GM11168 (cell line): ENCODE results near the gene PSD4.
"Not testable (repeated sequence)": the region's sequence is repeated elsewhere in the genome, so short reads cannot be mapped to it uniquely, and the experiment has no call there.

Experiments
- in situ Hi-C: fragments of 300-500 bp; cut with MboI; formaldehyde crosslinking; loops from one replicate; pipeline ENCODE4 v1.12.0; 2022; ENCODE audit warnings: low sequenced_read_pairs; ENCODE audit not compliant: unreplicated experiment

Gene PSD4

DNA sequence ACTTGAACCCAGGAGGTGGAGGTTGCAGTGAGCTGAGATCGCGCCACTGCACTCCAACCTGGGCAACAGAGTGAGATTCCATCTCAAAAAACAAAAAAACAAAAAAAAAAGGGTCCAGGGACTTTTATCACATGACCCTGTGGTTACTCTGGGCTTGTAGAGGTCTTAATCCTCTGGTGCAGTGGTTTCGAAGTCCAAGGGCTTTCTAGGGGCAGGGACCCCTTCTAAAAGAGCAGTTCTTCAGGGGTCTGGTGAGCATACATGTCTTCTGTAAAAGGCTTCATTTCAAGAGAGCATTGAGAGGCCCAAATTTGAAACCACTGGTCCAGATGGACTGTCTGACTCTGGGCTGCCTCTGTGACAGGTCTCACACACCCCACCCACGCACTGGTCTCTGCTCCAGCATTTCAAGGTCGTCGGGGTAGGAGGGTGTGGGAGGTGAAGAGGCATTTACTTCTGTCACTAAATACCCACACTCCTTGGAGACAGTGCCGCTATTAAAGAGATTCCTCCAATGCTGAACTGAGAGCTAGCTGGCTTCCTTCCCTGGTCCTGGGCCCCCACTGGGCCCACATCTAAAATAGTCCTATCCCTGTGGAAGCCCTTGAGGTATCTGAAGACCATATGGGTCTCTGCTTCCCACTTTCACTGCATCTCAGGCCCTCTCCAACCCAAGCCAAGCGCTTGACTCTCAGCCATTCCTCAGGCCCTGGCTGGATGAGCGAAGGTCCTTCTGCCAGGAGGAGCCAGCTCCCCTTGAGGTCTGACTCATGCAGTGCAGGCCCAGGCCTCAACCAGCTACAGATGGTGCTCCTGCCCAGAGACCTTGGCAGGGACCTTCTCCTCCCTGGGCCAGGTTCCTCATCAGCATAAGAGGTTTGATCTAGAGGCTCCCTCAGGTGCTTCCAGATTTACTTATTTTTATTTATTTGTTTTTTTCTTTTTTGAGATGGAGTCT lies 60.1 kb downstream of the PSD4 start:
- in situ Hi-C loops: no loop called here

DNA sequence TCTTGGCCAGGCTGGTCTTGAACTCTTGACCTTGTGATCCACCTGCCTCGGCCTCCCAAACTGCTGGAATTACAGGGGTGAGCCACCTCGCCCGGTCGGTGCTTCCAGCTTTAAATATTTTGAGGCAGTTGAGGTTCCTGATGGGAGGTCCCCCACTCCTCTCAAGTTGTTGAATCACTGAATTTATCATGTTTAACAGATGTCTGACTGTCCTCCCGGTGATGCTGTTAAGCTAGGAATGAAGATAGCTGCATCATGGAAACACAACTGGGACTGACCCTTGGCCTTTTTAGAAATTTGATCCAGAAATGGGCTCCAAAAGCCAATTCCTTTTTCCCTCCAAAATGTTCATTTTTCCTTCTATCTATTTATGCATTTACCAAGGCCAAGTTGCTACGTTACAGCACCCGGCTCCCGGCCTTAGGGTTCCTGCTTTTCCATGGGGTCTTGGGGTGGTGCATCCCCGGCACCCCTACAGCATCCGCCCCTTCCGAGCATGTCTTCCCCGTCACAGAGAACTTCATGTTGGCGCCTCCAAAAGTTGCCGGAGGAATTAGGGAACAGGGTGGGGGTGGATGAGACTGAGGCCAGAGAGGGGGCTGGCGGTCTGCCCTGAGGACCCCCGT lies 61.1 kb downstream of the PSD4 start:
- in situ Hi-C loops: no loop called here

DNA sequence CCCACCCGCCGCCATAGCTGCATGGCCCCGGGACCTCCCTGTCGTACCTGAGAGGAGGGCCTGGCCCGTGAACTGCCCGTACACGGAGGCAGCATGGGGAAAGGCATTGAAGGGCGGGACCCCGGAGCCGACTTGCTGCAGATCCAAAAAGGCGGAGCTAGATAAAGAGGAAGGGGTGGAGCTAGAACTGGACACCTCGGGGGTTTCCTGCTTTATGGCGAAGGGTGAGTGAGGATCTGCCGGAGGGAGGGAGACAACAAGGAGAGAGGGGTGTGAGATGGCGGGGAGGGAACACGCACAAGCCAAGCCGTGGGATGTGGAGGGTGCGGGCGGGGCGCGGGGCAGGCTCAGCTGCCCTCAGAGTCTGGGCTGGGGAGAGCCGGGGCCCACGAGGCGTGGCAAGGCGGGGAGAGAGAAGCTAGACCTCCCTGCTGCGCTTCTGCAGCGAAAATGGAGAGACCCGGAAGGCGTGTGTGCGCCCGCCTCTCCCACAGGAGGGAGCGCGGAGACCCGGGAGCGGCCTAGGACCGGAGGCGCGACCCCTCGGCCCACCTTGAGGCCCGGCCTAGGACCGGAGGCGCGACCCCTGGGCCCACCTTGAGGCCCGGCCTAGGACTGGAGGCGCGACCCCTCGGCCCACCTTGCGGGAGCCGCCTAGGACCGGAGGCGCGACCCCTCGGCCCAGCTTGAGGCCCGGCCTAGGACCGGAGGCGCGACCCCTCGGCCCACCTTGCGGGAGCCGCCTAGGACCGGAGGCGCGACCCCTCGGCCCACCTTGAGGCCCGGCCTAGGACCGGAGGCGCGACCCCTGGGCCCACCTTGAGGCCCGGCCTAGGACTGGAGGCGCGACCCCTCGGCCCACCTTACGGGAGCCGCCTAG lies 61.8 kb downstream of the PSD4 start:
- in situ Hi-C loops: not testable (repeated sequence)

DNA sequence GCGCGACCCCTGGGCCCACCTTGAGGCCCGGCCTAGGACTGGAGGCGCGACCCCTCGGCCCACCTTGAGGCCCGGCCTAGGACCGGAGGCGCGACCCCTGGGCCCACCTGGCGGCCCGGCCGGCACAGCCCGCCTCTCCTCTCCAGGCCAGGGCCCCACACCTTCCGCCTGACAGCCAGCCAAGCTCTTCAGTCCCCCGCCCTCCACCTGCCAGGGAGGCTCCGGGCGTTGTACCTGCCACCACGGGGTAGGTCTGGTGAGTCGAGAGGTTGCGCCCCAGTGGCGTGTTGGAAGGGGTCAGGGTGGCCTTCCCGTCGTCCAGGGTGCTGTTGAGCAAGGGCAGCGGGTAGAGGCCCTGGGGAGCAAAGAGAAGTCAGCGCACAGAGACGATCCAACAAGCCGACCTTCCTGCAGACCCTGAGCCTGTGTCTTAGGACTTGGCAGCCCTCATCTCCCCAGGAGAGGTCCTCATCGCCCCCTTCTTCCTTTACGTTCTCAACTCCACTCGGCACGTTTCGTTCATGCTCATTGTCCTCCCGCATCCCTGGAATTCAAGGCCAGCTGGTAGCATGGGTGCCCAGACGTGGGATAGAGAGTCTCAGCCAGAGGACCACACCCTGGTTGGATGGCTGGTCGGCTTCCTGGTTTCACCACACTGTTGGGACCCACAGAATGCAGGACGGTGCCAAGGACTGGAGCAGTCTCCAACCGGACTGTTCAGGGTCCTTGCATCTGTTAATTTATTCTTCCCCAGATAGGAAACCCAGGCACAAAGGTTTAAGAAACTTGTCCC lies 62.8 kb downstream of the PSD4 start:
- in situ Hi-C loops: no loop called here

DNA sequence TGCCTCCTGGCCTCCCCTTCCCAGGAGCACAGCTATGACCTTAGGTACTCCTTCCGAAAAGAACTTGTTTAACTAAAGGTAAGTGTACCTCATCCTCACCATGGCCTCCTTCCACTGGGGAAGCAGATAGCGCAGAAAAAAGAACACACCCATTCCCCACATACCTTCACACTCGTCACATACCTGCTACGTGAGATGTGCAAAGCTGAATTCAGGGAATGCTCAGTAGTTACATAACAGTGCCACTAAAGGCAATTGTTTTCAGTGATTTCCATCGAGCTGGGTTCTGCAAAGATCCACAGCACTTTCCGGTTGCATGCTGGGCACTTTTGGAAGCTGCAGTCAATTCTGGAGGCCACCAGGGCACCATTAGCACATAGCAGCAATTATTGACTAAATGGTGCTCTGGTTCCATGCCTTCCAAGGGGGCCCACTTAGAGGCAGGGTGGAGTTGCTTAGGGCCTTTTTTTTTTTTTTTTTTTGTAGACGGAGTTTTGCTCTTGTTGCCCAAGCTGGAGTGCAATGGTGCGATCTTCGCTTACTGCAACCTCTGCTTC lies 63.9 kb downstream of the PSD4 start:
- in situ Hi-C loops: no loop called here

DNA sequence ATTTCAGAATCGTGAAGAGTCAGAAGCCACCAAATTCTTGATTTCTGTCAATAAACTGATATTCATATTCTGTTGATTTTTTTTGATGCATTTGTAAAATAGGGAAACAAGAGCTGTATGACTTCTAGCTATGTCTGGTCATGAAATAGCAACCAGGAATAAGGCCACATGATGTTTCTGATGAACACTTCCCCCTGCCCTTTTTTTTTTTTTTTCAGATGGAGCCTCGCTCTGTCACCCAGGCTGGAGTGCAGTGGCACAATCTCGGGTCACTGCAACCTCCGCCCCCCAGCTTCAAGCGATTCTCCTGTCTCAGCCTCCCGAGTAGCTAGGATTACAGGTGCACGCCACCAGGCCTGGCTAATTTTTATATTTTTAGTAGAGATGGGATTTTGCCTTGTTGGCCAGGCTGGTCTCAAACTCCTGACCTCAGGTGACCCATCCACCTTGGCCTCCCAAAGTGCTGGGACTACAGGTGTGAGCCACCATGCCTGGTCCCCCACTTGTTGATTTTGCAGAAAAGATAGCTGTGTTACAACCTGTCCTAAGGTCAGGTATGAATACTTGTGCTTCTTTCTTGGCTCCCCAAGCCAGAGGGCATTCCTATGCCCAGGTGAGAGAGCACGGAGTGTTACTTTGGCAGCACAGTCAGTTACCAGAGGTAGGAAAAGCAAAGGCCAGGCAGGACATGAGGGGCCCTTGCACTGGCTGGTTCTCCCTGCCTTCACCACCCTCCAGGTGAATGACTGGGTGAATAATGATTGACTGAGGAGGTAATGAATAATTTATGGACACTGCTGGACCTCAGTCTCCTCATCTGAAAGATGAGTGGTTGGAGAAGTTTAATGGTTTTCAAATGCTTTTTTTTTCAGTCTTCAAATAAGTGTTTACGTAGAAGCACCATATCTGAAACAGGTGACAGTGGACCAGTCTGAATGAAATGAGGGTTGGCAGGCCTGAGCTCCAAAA lies 65.4 kb downstream of the PSD4 start:
- in situ Hi-C loops: no loop called here

DNA sequence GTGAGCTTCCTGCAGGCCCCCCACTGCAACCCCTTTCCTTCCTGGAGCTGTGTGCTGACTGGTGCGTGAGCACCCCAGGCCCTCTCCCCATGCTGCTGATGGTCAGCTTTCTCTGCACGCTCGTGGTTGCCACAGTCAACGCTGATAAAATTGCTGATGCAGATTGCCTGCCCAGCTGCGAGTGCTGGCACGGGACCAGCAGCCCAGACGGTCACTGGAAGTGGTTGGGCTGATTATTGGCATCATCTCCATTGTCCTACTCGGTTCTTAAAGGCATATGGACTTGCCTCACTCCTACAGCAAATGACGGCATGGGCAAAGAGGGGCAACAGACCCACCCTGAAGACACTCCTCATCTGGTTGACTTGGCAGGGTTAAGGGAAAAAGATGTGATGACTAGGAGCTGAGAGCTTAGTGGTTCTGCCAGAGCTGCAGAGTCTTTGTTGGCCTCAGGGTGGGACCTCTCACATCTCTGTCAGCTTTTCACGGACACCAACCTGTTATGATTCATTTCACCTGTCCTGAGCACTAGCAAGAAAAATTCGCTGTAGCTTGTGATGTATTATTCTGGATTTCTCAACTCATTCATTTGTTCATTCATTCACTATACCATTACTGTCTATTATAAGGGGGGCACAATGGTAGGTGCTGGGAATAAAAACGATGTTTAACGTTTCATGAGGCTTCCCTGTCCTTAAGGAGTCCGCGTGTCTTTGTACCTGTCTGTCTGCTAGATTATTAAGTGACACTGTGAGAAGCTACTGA lies 66.6 kb downstream of the PSD4 start:
- in situ Hi-C loops: no loop called here

DNA sequence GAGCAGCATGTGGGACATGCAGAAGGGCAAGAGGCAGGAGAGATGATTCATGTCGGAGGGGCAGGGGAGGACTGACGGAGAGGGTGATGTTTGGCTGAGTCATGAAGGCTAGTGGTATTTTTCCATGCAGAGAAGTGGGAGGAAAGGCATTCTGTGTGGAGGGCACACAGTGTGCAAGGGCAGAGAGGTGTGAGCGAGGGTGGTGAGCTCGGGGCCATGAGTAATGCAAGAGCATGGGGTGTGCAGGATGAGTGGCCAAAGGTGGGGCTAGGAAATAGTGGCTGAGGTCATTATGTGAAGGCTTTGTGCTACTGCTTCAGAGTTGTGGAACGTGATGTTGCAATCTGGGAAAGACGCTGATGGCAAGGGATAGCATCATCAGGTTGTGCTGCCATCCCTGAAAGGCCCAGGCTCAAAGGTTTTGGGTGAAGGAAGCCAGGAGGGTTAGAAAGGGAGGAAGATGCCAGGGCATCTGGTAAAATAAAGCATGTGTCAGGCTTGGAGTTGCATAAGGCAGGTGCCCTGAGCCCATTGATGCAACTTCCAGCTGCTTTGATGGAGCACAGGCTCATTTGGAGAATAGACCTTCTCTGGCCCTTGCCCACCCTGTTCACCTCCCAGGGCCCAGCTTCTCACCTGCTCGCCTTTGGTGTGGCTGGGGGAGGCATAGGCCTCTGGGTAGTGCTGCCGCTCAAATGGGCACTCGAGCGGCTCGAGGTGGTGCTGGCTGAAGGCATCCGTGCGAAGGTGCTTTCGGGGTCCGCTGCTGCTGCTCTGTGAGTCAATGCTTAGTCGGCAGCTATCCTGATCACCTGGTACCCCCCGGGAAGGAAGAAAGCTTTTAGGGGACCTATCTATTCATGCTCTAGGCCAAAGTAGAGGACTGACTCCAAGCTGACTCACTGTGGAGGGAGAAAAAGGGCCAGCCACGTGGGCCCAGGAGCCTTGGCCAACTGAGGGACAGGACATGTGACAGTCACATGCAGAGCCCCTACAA lies 67.4 kb downstream of the PSD4 start:
- in situ Hi-C loops: no loop called here

DNA sequence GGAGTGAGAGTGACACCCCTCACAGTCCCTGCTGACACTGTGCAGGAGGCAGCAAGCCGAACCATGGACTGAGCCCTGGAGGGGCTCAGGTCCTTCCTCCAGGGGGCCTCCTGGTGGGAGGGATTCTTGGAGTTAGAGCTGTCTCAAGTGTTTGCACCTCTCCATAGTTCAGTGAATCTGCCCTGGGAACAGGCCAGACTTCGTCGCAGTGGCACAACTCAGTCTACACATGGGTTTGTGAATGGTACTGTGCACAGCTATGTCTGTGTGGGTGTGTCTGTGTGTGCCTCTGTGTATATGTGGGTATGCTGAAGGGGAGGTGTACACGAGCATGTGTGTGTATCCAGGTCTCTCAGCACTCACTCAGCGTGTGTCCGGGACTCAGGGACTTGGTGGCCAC lies 68.6 kb downstream of the PSD4 start:
- in situ Hi-C loops: no loop called here

DNA sequence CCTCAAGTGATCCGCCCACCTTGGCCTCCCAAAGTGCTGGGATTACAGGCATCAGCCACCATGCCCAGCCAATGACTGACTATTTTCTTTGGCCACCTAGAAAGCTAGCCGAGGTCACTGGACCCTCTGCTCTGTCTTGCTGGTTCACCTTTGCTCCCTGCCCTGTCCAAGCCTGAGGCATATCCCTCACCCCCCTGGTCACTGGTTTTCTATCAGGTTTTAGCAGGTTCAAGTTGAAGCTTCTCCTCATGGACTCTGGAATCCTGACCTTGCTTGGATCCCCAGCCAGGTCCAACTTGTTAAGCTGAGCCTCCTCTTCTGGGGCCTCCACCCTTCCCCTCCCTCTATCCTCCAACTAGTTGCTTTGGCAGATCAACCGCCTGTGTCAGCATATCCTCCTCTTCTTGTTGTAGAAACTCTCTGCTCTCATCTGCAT lies 71.5 kb downstream of the PSD4 start:
- in situ Hi-C loops: no loop called here

DNA sequence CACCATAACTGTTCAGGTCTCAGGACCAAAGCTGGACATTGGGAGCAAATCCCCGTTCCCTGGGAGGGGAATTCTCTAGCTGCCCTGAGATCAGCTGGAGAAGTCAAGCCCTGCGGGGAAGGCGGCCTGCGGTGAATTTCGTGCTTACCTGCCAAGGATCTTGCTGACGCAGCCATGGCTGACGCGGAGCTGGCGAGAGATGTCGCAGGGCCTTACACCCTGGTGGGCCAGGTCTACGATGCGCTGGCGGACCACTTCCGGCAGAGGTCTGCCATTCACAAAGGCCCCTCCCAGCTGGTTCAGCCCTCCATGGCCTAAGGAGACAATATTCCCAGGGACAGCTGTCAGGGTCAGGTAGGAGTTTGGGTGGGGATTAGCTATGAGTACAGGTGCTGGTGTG lies 72.8 kb downstream of the PSD4 start:
- in situ Hi-C loops: no loop called here

GRCh38 chr2:113248997-113249770 lies 75.4 kb downstream of the PSD4 start:
- in situ Hi-C loops: no loop called here

DNA sequence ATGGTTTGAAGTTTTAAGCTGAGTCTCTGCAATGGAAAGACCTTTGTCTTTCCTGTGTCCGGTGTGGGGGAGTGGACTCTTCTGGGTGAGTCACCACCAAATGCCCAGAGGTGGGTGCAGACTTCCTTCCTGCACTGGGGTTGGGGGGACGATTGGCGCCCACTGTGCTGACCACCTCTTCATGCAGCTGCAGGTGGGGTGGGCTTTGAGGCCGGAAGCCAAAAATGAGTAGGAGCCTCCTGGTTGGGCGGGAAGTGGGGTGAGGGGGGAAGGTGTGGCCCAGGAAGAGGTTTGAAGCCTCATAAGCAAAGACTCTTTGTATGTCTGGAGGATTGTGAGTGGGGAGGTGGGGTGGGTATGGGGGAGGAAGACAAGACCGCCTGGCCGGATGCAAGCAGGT lies 77.3 kb downstream of the PSD4 start:
- in situ Hi-C loops: no loop called here

DNA sequence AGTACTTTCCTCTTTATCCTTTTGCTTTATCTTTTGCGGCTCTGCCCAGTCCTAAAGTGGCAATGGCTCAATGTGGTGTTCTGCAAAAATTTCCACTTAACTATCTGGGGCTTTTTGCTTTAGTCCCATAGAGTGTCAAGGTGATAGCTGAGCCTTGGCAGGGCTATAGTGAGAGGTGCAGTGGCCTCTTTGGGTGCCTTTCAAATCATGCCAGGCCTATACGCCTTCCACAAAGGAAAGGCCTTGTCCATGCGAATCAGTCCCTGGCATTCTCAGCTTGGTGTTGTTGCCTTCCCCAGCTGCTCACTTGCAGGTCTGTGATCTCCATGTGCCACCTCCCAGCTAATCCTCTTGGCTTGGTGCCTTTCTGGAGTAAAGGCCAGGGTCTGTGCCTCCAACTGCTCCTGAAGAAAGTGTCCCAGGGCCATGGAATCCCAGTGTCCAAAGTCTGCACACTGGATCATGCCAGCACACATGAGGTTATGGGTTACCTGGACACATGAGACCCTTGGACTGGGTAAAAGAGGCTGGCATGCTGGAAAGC lies 78.3 kb downstream of the PSD4 start:
- in situ Hi-C loops: no loop called here

DNA sequence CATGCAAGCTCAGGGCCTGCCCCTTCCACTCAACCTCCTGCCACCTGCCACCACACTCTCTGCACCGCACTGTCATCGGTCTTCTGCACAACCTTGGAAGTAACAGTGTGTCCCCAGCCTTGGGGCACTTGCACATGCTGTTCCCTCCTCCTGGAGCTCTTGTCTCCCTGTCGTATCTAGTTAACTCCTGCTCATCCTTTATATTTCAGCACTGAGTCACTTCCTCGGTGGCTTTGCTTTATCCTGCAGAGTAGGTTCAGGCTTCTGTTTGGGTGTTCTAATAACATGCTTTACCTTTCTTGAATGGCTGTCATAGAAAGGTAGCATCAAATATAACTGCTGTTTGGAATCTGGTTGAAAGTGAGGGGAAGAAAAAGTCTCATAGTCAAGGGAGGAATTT lies 79.7 kb downstream of the PSD4 start:
- in situ Hi-C loops: no loop called here
